Activated CD4-positive, alpha-beta T cell treated with anti-CD3 and anti-CD28 coated beads for 24 hours (primary cell): ENCODE data around the gene CREB3L2.
"Not testable (repeated sequence)": the region's sequence is repeated elsewhere in the genome, so short reads cannot be mapped to it uniquely, and the experiment has no call there.

ENCODE experiments used
- DNase-seq, 2 donors: peaks; one replicate each; pipeline ENCODE4 v3.0.0-alpha.2; 2020; ENCODE audit warnings: low read depth in 2 of 2

CREB3L2 gene

GRCh38 chr7:137933270-137934017, 68.4 kb downstream of the CREB3L2 start:
- DNase-seq, result no peak

DNA sequence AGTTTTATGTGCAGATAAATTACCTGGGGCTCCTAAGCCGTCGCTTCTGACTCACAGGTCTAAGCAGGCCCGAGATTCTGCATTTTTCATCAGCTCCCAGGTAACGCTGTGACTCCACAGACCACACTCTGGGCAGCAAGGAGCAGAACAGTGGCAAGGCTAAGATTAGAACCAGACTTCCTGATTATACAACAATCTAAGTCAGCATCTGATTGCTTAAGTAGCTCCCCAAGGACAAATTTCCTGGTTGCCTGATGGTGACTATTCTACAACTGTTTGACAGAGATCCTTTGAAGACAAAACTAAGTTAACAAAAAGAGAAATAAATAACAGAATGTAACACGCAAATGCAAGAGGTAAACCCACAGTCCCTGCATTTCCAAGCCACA, 69.0 kb downstream of the CREB3L2 start:
- no peak for DNase-seq

DNA sequence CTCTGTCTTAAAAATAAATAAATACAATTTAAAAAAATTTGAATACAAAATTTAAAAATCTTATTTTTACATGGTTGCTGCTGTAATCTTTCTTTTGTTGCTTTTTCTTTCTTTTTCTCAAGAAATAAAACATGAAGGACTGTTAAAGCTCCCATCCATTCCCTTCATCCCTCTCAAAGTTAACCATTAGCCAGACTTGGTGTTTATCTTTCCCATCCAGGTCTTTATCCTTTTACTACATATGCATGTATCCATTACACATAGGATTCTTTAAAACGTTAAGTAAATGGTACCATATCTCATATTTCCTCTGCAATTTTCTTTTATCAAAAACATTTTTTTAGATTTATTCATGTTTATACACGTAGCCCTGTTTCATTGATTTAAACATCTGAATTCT, 70.1 kb downstream of the CREB3L2 start:
- no peak for DNase-seq

- no peak for DNase-seq
Measured at GRCh38 chr7:137930581-137930980, 71.3 kb downstream of the CREB3L2 start.

- DNase-seq, result no peak
Measured at GRCh38 chr7:137928626-137929025, 73.3 kb downstream of the CREB3L2 start.

DNA sequence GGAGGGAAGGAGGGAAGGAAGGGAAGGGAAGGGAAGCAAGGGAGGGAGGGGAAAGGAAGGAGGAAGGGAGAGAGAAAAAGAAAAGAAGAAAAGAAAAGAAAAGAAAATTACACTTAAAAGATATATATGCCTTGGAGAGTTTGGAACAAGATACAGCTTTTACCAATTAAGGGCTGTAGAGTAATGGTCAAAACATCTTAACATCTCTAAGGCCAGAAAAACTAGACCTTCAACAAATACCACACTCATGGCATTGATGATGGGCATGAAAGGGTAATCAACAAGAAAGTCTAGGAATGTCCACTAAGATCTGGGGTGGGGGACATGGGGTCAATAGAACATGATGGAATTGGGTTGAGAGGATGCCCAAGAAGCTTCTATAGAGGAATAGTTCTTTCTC, 74.5 kb downstream of the CREB3L2 start:
- DNase-seq, result no peak

DNA sequence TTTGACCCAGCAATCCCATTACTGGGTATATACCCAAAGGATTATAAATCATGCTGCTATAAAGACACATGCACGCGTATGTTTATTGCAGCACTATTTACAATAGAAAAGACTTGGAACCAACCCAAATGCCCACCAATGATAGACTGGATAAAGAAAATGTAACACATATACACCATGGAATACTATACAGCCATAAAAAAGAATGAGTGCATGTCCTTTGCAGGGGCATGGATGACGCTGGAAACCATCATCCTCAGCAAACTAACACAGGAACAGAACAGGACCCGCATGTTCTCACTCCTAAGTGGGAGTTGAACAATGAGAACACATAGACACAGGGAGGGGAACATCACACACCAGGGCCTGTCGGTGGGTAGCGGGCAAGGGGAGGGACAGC, 75.7 kb downstream of the CREB3L2 start:
- not testable (repeated sequence) for DNase-seq

DNA sequence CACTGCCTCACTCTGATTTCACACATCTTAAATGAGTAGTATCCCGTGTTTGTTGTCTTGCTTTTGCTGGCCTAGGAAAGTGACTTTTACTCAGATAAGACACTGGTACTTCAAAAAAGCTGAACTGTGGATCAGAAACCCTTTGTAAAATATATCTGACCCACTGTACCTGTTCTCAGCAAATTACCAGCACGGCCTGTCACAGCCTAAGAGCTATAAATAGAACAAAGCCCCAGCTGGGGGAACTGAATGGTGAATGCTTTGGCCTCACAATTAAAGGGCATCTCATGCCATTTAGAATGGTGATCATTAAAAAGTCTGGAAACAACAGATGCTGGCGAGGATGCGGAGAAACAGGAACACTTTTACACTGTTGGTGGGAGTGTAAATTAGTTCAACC, 76.1 kb downstream of the CREB3L2 start:
- DNase-seq, result no peak

DNA sequence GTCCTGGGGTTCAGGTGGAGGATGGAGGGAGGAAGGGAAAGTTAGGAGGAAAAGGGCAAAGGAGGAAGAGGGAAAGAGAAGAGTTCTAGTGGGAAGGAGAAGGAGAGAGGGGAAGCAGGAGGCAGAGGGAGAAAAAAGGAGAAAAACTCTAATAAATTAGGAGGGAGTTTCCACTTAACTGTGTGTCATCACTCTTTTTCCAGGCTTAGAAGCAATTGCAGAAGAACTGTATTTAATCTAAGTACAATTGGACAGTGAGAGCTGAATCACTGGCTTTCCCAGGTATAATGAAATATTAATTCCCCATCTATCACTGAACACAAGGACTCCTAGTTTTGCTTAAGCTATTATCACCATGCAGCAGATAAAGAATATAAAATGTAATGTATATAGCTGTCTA, 76.8 kb downstream of the CREB3L2 start:
- no peak for DNase-seq

DNA sequence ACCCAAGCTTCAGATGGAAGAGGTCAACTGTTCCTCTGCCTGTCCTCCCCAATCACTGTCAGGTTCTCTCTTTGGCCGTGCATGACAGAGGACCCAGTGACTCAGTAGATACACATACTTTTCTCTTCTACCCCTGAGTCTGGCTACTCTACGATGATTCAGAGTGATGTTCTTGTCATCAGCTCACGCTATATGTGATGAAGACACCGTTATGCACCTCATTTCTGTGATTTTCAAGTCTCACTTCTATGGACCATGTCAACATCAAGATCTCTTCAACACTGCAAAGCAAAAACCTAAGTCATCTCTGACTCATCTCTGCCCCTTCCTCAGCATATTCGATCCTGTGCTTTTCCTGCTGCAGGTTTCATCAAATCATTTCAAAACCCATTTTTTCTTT, 78.5 kb downstream of the CREB3L2 start:
- DNase-seq, result no peak

- DNase-seq, result no peak
Measured at GRCh38 chr7:137920637-137921399, 81.1 kb downstream of the CREB3L2 start.

DNA sequence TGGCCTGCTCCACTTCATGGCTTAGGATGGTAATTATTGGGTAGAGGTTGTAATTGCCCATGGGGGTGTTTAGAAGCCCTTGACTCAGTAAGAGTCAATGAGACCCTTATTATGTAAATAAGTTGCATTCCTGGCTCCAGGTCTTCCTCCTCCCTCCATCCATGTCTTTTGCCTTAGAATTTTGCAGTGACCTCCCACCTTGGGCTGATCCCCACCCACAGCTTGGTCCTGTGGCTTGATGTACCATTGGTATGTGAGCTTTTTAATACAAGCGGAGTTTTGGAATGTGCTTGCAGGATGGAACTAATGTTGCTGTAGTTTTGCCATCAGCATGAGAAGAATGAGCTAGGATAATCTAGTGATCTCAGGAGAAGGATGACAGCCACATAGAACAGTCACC, 81.9 kb downstream of the CREB3L2 start:
- DNase-seq, result no peak

- DNase-seq, result no peak
Measured at GRCh38 chr7:137916980-137917645, 84.8 kb downstream of the CREB3L2 start.

- DNase-seq, result no peak
Measured at GRCh38 chr7:137916564-137916963, 85.3 kb downstream of the CREB3L2 start.

DNA sequence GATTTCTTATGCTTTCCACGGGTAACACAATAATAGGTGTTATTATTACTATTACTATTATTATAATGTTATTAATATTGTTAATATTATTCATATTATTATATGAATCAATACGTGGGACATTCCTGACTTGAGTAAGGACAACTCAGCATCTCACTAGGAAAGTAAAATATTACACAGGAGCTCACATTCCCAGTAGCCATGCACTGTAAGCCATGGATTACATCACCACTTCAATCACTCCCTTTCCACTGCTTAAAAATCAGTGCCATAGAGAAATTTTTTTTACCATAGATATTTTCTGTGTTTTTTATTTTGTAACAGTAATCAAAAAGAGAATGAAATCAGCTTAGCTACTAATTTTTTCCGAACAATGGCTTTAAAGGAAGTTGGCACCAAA, 86.6 kb downstream of the CREB3L2 start:
- DNase-seq, result no peak

DNA sequence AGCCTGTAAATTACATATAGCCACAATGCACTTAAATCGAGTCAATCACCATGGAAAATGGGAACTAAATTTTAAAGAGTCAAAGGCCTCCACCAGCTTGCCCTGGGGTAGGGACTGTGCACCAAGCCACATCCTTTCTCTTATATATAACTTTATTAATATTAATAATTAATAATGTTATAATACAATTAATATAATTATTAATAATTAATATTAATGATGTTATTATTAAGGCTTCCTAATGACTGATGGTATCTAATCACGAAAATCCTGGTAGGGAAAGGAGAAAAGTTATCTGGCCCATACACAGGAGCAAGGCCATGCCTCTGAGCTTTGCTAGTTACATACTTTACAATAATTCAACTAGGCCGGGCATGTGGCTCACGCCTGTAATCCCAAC, 87.9 kb downstream of the CREB3L2 start:
- DNase-seq, result no peak

- DNase-seq, result no peak
Measured at GRCh38 chr7:137909042-137909441, 92.8 kb downstream of the CREB3L2 start.

GRCh38 chr7:137908106-137908505, 93.8 kb downstream of the CREB3L2 start:
- DNase-seq, result no peak

- DNase-seq, result not testable (repeated sequence)
Measured at GRCh38 chr7:137906636-137907035, 95.2 kb downstream of the CREB3L2 start.

- DNase-seq, result no peak
Measured at GRCh38 chr7:137904833-137905232, 97.1 kb downstream of the CREB3L2 start.

DNA sequence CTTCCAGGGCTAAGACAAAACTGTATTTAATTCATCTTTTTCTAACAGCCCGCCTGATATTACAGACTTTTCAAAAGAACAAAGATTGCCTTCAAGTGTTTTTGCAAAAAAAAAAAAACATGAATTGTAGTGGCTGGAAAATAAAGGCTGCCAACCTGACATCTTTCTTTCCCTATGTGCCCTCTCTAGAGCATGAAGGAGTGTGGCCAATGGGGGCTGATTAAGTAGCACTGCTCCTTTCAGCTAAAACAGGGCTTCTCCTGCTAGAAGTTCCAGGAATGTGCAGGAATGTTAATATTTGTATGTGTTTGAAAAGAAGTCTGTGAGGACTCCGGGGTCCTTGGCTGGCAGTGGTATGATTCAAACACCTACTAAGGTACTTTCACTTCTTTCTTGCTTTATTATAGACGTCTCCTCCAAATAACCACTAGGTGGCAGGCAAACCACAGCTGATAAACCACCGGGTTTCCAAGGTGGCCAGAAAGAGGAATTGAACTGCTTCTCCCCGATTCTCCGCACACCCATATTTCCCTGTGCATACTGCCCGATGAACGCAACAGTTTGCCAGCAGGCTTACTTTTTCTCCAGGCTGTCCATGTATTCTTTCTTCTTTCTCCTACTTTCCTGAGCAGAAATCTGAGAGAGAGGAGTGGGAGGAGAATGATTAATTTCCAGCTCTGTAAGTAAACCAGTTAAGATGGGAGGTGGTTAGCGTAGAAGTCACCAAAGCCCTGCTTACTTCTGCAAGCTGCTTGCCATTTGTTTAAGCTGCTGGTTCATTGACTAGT, 98.3 kb downstream of the CREB3L2 start:
- DNase-seq, result peak; percentile 28 to 35

GRCh38 chr7:137900137-137900536, 101.7 kb downstream of the CREB3L2 start:
- no peak for DNase-seq
